HepG2 (cell line): Measurements from ENCODE around the gene TBX6. TPM values are rescaled to one million over a fixed set of nuclear protein-coding genes. Genes with fewer than 3 reads are reported as not detected.

Experiments used
- AHR ChIP-seq: IDR thresholded peaks from 2 replicates; pipeline ENCODE4 v1.6.1; 2018; ENCODE audit warnings: missing genetic modification reagents, missing compliant biosample characterization
- ARNT ChIP-seq: fragments of 450-650 bp; IDR thresholded peaks from 2 replicates; pipeline ENCODE4 v1.6.1; 2017
- CBX1 ChIP-seq: IDR thresholded peaks from one replicate; pipeline ENCODE4 v1.6.1; 2016; ENCODE audit warnings: antibody characterized with exemption, low read depth
- EED ChIP-seq: sonication (generic); formaldehyde crosslinking; IDR thresholded peaks from 2 replicates; pipeline ENCODE4 v1.5.0; 2020; ENCODE audit warnings: mild to moderate bottlenecking, missing genetic modification reagents
- EHMT2 ChIP-seq: fragments of 200-600 bp; sonication (generic); IDR thresholded peaks from 2 replicates; pipeline ENCODE4 v1.7.0; 2017; ENCODE audit warnings: antibody characterized with exemption, low read depth, low read length, borderline replicate concordance
- FOSL2 ChIP-seq: sonication (generic); formaldehyde crosslinking; IDR thresholded peaks from 2 replicates; pipeline ENCODE4 v1.4.0; 2020; ENCODE audit warnings: missing genetic modification reagents
- FOXA1 ChIP-seq, 2 experiments: fragments of 450-650 bp in 1 of 2; sonication (generic) in 1 of 2; formaldehyde crosslinking in 1 of 2; IDR thresholded peaks; 2 replicates each; pipeline versions ENCODE4 v1.4.0 to v1.6.1; 2016 to 2020; ENCODE audit warnings: missing genetic modification reagents in 1 of 2
- FOXP4 ChIP-seq: sonication (generic); formaldehyde crosslinking; IDR thresholded peaks from 2 replicates; pipeline ENCODE4 v1.4.0; 2020; ENCODE audit warnings: missing genetic modification reagents
- GATA4 ChIP-seq: sonication (generic); IDR thresholded peaks from 2 replicates; pipeline ENCODE4 v1.6.1; 2016; ENCODE audit warnings: antibody characterized with exemption, low read depth, borderline replicate concordance
- GZF1 ChIP-seq: sonication (generic); formaldehyde crosslinking; IDR thresholded peaks from 2 replicates; pipeline ENCODE4 v1.5.1; 2020; ENCODE audit warnings: mild to moderate bottlenecking, missing genetic modification reagents
- ISL2 ChIP-seq: sonication (generic); formaldehyde crosslinking; IDR thresholded peaks from 2 replicates; pipeline ENCODE4 v1.5.0; 2020; ENCODE audit warnings: missing genetic modification reagents
- JDP2 ChIP-seq: sonication (generic); formaldehyde crosslinking; IDR thresholded peaks from 2 replicates; pipeline ENCODE4 v1.8.1; 2022; ENCODE audit warnings: missing genetic modification reagents, borderline replicate concordance
- JUN ChIP-seq: sonication (generic); formaldehyde crosslinking; IDR thresholded peaks from 2 replicates; pipeline ENCODE4 v1.4.0; 2020; ENCODE audit warnings: mild to moderate bottlenecking, missing genetic modification reagents
- MAF1 ChIP-seq: sonication (generic); formaldehyde crosslinking; IDR thresholded peaks from 2 replicates; pipeline ENCODE4 v1.5.0; 2020; ENCODE audit warnings: missing genetic modification reagents, borderline replicate concordance
- MAFG ChIP-seq: sonication (generic); formaldehyde crosslinking; IDR thresholded peaks from 2 replicates; pipeline ENCODE4 v1.5.1; 2020; ENCODE audit warnings: mild to moderate bottlenecking, missing genetic modification reagents
- MYPOP ChIP-seq: sonication (generic); formaldehyde crosslinking; IDR thresholded peaks from 2 replicates; pipeline ENCODE4 v1.8.1; 2023; ENCODE audit warnings: mild to moderate bottlenecking, moderate library complexity, missing genetic modification reagents
- RBAK ChIP-seq: sonication (generic); formaldehyde crosslinking; IDR thresholded peaks from 2 replicates; pipeline ENCODE4 v1.5.1; 2020; ENCODE audit warnings: mild to moderate bottlenecking, missing genetic modification reagents
- SIX1 ChIP-seq: sonication (generic); formaldehyde crosslinking; IDR thresholded peaks from 2 replicates; pipeline ENCODE4 v1.4.0; 2020; ENCODE audit warnings: missing genetic modification reagents, borderline replicate concordance
- TBP ChIP-seq: sonication (generic); formaldehyde crosslinking; IDR thresholded peaks from 2 replicates; pipeline ENCODE4 v1.5.0; 2020; ENCODE audit warnings: missing genetic modification reagents
- ZNF207 ChIP-seq: fragments of 450-650 bp; IDR thresholded peaks from 2 replicates; pipeline ENCODE4 v1.6.1; 2016; ENCODE audit warnings: antibody characterized with exemption, borderline replicate concordance
- ZNF232 ChIP-seq: sonication (generic); formaldehyde crosslinking; IDR thresholded peaks from 2 replicates; pipeline ENCODE4 v1.4.0; 2020; ENCODE audit warnings: missing genetic modification reagents, borderline replicate concordance
- ZNF24 ChIP-seq: fragments of 450-650 bp; IDR thresholded peaks from 2 replicates; pipeline ENCODE4 v1.6.1; 2017; ENCODE audit warnings: antibody characterized with exemption, mild to moderate bottlenecking
- ZNF383 ChIP-seq: sonication (generic); formaldehyde crosslinking; IDR thresholded peaks from 2 replicates; pipeline ENCODE4 v1.4.0; 2020; ENCODE audit warnings: missing genetic modification reagents, mild to moderate bottlenecking, borderline replicate concordance
- ZNF549 ChIP-seq: sonication (generic); formaldehyde crosslinking; IDR thresholded peaks from 2 replicates; pipeline ENCODE4 v1.5.0; 2020; ENCODE audit warnings: missing genetic modification reagents
- ZNF558 ChIP-seq: sonication (generic); formaldehyde crosslinking; IDR thresholded peaks from 2 replicates; pipeline ENCODE4 v1.9.0; 2022; ENCODE audit warnings: mild to moderate bottlenecking, missing genetic modification reagents, borderline replicate concordance
- ZNF563 ChIP-seq: sonication (generic); formaldehyde crosslinking; IDR thresholded peaks from 2 replicates; pipeline ENCODE4 v1.8.0; 2022; ENCODE audit warnings: mild to moderate bottlenecking, moderate library complexity, missing genetic modification reagents
- ZNF776 ChIP-seq: sonication (generic); formaldehyde crosslinking; IDR thresholded peaks from 2 replicates; pipeline ENCODE4 v1.4.0; 2020; ENCODE audit warnings: mild to moderate bottlenecking, missing genetic modification reagents
- polyA plus RNA-seq, 8 experiments: library from polyadenylated mRNA; depleted of rRNA in 3 of 8; stranded (reverse) in 7 of 8; unstranded in 1 of 8; fragments of >200 nt; fragmentation: Illumina TruSeq in 4 of 8; extraction: Trizol in 4 of 8; gene quantifications; 2 replicates each; pipeline versions ENCODE4 v1.2.1 to v1.2.3, GENCODE V29; 2011 to 2016; ENCODE audit warnings: low read depth in 4 of 8, missing spikeins in 1 of 8, mixed read lengths in 1 of 8; ENCODE audit not compliant: insufficient read depth in 1 of 8
- total RNA-seq, 5 experiments: library from RNA; depleted of rRNA; stranded (reverse); fragments of >200 nt; fragmentation: Illumina TruSeq; extraction: Trizol; gene quantifications; 2 replicates each; pipeline ENCODE4 v1.2.3, GENCODE V29; 2016; ENCODE audit warnings: low read depth in 1 of 5
- TF ChIP-seq, protein P1 (sequence below): sonication (generic); formaldehyde crosslinking; IDR thresholded peaks from 2 replicates; pipeline ENCODE4 v1.5.1; 2020; ENCODE audit warnings: mild to moderate bottlenecking, missing genetic modification reagents, moderate library complexity

The TBX6 gene
- total and polyA plus RNA-seq, 2 of the 13 experiments (the other 11 are each of a cell fraction or from before 2014, with no cell fraction given) = 0.24 to 0.42 TPM

DNA sequence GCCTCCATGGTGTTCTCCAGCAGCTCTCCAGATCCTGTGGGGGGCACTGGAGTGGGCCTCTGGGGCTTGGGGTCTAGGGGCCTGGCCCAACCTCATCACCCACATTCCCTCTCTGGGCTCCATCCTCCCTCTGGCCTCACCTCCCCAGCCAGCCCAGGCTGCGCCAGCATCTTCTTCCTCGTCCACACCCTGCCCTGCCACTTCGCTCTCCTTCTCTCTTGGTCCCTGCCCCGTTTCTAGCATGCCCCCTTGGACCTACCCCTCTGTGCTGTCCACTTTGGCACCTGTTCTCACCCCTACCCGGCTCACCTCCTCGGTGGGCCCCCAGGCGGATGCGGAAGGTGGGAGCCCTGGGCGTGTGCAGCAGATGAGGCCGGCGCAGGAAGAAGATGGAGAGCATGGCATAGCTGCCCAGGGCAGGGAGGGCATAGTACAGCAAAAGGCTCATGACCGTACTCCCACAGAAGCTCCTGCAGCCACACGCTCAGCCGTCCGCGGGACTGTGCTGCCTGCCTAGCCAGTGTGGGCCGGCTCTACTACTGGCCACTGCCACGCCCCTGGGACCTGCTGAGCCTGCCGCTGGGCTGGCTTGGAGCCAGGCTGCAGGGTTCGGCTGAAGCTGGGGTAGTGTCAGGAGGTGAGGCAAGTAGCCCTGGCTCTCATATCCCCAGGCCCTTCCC is 21.4 kb upstream of the TBX6 start, which contains the start of gene GDPD3 (continued):
- no peak for TF ChIP-seq ISL2 (CRISPR knock-in tag)
- TF ChIP-seq, protein P1, sequence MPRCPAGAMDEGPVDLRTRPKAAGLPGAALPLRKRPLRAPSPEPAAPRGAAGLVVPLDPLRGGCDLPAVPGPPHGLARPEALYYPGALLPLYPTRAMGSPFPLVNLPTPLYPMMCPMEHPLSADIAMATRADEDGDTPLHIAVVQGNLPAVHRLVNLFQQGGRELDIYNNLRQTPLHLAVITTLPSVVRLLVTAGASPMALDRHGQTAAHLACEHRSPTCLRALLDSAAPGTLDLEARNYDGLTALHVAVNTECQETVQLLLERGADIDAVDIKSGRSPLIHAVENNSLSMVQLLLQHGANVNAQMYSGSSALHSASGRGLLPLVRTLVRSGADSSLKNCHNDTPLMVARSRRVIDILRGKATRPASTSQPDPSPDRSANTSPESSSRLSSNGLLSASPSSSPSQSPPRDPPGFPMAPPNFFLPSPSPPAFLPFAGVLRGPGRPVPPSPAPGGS (CRISPR knock-in tag) = no peak
- no peak for TF ChIP-seq ZNF207
- no peak for TF ChIP-seq EHMT2
- no peak for TF ChIP-seq TBP (CRISPR knock-in tag)
- TF ChIP-seq SIX1 (CRISPR knock-in tag) = no peak
- TF ChIP-seq ARNT = no peak
- TF ChIP-seq ZNF776 (CRISPR knock-in tag) = 0 out of 2 replicates have a peak, but pooled peaks have one; percentile 4
- TF ChIP-seq AHR (CRISPR knock-in tag) = no peak
- no peak for TF ChIP-seq JDP2 (CRISPR knock-in tag)
- no peak for TF ChIP-seq ZNF558
- TF ChIP-seq MAF1 (CRISPR knock-in tag) = no peak
- no peak for TF ChIP-seq ZNF24
- no peak for TF ChIP-seq GATA4
- TF ChIP-seq RBAK = no peak
- no peak for TF ChIP-seq FOXP4
- no peak for TF ChIP-seq ZNF232
- no peak for TF ChIP-seq MAFG (CRISPR knock-in tag)
- no peak for TF ChIP-seq CBX1
- no peak for TF ChIP-seq ZNF549 (CRISPR knock-in tag)
- no peak for TF ChIP-seq ZNF563 (CRISPR knock-in tag)
- no peak for TF ChIP-seq MYPOP (CRISPR knock-in tag)
- TF ChIP-seq JUN (CRISPR knock-in tag) = 0 out of 2 replicates have a peak, but pooled peaks have one; percentile 30
- no peak; the same call in 1 of the 2 replicates for TF ChIP-seq ZNF383
- TF ChIP-seq FOXA1 (IDR thresholded peaks at IDR 0.05) = no peak
- TF ChIP-seq FOXA1 (CRISPR knock-in tag; IDR thresholded peaks at IDR 0.05) = no peak
- peak; percentile 70; the same call in 1 of the 2 replicates for TF ChIP-seq GZF1
- TF ChIP-seq EED (CRISPR knock-in tag) = 0 out of 2 replicates have a peak, but pooled peaks have one; percentile 47
- no peak for TF ChIP-seq FOSL2
